Measurements from ENCODE around the gene PTDSS2.

DNA sequence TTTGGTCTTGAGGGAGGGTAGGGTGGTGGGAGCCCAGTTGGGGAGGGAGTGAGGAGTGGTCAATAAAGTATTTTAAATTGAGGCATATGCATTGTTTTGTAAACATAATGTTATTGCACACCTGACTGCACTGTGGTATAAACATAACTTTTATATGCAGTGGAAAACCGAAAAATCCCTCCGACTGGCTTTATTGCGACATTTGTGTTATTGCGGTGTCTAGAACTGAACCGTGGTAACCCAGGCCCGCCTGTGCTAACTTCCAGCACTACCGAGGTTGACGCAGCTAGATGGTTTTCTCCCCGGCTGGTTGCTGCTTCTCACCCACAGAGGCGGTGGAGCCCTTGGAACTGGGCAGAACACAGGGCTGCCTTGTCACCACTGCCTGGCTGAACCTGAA lies 64.5 kb downstream of the PTDSS2 start:
- TF ChIP-seq, protein P1, sequence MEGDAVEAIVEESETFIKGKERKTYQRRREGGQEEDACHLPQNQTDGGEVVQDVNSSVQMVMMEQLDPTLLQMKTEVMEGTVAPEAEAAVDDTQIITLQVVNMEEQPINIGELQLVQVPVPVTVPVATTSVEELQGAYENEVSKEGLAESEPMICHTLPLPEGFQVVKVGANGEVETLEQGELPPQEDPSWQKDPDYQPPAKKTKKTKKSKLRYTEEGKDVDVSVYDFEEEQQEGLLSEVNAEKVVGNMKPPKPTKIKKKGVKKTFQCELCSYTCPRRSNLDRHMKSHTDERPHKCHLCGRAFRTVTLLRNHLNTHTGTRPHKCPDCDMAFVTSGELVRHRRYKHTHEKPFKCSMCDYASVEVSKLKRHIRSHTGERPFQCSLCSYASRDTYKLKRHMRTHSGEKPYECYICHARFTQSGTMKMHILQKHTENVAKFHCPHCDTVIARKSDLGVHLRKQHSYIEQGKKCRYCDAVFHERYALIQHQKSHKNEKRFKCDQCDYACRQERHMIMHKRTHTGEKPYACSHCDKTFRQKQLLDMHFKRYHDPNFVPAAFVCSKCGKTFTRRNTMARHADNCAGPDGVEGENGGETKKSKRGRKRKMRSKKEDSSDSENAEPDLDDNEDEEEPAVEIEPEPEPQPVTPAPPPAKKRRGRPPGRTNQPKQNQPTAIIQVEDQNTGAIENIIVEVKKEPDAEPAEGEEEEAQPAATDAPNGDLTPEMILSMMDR (conservative IDR thresholded peaks at IDR 0.05; ENCODE audit: low read length), result no peak
- TF ChIP-seq EZH2phosphoT487 (IDR thresholded peaks at IDR 0.05; ENCODE audit: borderline replicate concordance), result no peak
